SU-DHL-6 (cell line): Measurements from ENCODE around the gene ADCY6.

ENCODE experiments used
- EZH2phosphoT487 ChIP-seq: fragments of 200-600 bp; sonication (generic), shearing (Covaris generic); conservative IDR thresholded peaks from 2 replicates; pipeline ENCODE4 v1.6.1; 2018; ENCODE audit warnings: mild to moderate bottlenecking, antibody characterized with exemption, low read length, moderate library complexity, mixed read lengths
- TF ChIP-seq, protein P1 (sequence below): fragments of 200-600 bp; sonication (generic); IDR thresholded peaks from one replicate; pipeline ENCODE4 v1.5.1; 2017; ENCODE audit warnings: antibody characterized with exemption, mild to moderate bottlenecking, low read length, moderate library complexity; ENCODE audit not compliant: insufficient read depth, poor library complexity, severe bottlenecking

DNA sequence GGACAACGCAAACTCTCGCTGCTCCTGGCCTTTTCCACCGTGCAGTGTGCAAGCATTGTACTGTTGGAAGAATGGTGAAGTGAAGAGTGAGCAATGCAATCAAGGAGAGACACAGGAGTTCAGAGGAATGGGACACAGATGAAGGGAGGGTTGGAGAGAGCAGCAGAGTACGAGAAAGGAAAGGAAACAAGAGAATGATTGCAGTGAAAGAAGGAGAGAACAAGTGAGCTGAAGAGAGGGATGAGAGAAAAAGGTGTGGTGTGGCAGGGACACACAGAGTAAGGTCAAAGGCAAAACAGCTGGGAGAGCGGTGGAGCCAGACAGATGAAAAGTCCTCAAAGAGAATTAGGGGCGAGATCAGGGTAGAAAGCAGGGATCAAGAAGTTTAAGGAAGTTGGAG, 42.4 kb upstream of the ADCY6 start:
- TF ChIP-seq, protein P1, sequence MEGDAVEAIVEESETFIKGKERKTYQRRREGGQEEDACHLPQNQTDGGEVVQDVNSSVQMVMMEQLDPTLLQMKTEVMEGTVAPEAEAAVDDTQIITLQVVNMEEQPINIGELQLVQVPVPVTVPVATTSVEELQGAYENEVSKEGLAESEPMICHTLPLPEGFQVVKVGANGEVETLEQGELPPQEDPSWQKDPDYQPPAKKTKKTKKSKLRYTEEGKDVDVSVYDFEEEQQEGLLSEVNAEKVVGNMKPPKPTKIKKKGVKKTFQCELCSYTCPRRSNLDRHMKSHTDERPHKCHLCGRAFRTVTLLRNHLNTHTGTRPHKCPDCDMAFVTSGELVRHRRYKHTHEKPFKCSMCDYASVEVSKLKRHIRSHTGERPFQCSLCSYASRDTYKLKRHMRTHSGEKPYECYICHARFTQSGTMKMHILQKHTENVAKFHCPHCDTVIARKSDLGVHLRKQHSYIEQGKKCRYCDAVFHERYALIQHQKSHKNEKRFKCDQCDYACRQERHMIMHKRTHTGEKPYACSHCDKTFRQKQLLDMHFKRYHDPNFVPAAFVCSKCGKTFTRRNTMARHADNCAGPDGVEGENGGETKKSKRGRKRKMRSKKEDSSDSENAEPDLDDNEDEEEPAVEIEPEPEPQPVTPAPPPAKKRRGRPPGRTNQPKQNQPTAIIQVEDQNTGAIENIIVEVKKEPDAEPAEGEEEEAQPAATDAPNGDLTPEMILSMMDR: no peak
- no peak for TF ChIP-seq EZH2phosphoT487
